GM18505 (cell line): ENCODE measurements around the gene ZNF711.
"Not testable (repeated sequence)": the region's sequence is repeated elsewhere in the genome, so short reads cannot be mapped to it uniquely, and the experiment has no call there.

Experiments used
- ATAC-seq: cut with Tn5 transposase; IDR thresholded peaks from one replicate; pipeline ENCODE4 v1.9.1; 2021; ENCODE audit not compliant: unreplicated experiment
- POLR2A ChIP-seq: IDR thresholded peaks from 4 replicates; pipeline ENCODE4 v1.6.1; 2011; ENCODE audit warnings: borderline replicate concordance; ENCODE audit not compliant: insufficient read depth, insufficient read length; ENCODE audit errors: extremely low read depth

Gene ZNF711

GRCh38 chrX:85243761-85244449 lies at the start of gene ZNF711, which contains the start of gene SATL1:
Gene ZNF711 (plus strand): TSS chrX:85243991. CDS start chrX:85247573, 3,582 bp downstream.
Gene SATL1 (minus strand): TSS chrX:85243779. CDS start chrX:85108968, 134,811 bp downstream.
- peak; percentile 56 for ATAC-seq
- no peak for TF ChIP-seq POLR2A

DNA sequence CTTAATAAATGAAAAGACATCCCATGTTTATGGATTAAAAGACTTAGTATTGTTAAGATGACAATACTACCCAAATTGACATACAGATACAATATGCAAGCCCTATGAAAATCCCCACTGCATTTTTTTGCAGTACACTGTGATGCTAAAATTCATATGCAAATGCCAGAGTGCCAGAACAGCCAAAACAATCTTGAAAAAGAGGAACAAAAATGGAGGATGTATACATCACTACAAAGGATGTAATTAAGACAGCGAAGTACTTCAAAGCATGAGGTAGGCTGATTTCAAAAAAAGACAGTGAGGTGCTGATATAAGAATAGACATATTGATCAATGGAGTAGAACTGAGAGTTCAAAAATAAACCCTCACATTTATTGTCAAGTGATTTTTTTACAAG lies 47.5 kb upstream of the ZNF711 start:
- ATAC-seq: no peak
- no peak for TF ChIP-seq POLR2A

- ATAC-seq: no peak
- no peak for TF ChIP-seq POLR2A
These were observed 40.3 kb upstream of the ZNF711 start for GRCh38 chrX:85203461-85203970.

DNA sequence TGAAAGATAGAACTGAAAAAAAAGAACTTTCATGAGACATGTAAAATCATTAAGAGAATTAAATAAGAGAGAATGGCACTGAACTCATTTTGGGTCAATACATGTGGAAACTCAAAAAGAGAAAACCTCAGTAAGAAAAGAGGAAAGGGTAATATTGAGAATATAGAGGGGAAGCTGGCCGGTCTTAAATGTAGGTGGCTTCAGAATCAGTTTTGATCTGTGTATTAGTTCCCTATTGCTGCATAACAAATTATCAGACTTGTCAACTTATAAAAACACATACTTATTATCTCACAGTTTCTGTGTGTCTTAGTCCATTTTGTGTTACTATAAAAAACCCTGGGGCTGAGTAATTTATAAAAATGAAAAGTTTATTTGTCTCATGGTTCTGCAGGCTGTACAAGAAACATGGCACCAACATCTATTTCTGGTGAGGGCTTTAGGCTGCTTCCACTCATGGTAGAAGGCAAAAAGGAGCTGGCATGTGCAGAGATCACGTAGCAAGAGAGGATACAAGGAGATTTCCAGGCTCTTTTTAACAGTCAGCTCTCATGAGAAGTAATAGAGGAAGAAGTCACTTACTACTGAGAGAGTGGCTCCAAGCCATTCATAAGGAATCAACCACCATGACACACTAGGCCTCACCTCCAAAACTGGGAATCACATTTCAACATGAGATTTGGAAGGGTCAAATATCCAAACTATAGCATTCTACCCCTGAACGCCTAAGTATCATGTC lies 29.8 kb upstream of the ZNF711 start:
- ATAC-seq: no peak
- TF ChIP-seq POLR2A: no peak

DNA sequence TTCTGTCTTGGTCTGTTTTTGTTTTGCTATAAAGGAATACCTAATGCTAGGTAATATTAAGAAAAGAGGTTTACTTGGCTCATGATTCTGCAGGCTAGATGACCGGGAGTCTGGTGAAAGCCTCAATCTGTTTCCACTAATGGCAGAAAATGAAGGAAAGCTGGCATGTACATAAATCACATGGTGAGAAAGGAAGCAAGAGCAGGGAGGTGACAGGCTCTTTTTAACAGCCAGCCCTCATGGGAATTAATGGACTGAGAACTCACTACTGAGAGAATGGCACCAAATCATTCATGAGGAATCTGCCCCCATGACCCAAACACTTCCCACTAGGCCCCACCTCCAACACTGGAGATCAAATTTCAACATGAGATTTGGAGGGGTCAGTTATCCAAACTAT lies 27.8 kb upstream of the ZNF711 start:
- TF ChIP-seq POLR2A: no peak

DNA sequence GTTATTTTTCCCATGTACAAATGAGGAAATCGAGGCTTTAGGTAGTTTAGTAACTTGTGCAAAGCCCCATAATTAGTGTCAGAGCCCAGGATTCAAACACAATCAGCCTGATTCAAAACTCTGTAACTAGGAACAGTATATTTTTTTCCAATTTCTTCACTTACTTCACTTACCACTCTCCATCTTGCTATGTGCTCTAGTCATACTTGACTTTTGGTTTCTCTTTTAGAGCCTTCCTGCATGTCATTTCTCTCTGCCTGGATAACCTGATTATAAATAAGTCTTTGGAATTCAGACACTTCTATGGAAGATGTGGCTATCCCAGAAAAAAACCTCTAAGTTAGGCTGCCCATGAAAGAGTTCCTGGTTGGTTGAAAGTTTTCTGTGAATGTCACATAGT lies 22.4 kb upstream of the ZNF711 start:
- TF ChIP-seq POLR2A: no peak
- no peak for ATAC-seq

More for the DNA sequence above, 27.8 kb upstream of the ZNF711 start:
- no peak for ATAC-seq

- no peak for ATAC-seq
- TF ChIP-seq POLR2A: no peak
These were observed 20.4 kb upstream of the ZNF711 start for GRCh38 chrX:85223359-85223758.

DNA sequence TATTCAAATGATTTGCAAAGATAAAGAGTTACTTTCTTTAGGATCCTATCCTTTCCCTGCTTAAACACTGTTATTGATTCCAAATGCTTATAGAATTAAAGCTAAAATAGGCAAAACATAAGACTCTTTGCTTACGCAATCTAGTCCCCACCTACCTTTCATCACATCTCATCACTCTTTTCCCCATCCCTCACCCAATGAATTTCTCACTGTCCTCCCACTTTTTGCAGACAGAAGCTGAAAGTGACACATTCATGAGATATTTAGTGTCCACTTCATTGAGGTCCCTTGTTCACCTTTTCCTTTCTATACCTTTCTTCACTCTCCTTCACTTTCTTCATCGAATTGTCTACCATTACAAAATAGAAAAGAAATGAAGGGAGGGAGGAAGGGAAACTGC lies 636 bp upstream of the ZNF711 start:
- no peak for TF ChIP-seq POLR2A
- no peak for ATAC-seq

DNA sequence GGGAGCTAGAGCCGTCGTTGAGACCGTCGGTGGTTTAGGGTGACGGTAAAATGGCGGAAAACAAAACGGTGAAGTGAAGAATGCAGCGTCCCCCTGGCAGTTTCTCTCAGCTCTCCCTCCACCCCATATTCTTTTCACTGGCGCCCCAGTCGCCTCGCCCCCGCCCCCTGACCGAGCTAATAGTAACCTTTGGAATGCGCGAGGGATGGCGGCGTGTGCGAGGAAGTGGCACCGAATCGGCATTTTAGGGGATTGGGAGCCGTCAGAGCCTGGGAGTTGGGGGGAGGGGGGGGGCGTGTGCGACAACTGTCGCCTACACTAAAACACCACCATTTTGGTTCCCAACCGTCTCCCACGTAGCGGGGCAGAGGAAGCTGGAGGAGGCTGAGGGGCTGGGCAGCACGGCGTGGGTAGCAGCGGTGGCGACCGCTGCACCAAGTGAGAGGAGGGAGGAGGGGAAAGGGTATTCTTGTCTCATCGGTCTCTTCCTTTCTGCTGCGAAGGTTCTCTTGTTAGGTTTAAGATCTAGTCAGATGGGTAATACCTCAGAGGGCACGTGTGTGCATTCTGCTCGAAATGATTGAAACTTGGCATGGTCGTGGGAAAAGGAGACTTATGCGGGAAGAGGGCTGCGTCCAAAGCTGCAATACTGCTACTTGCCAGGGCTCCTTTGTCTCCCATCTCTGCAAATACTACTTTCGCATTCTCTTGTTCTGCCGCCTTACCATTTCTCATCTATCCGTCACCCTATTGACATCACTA lies 840 bp downstream of the ZNF711 start:
- ATAC-seq: peak; percentile 46
- TF ChIP-seq POLR2A: no peak

DNA sequence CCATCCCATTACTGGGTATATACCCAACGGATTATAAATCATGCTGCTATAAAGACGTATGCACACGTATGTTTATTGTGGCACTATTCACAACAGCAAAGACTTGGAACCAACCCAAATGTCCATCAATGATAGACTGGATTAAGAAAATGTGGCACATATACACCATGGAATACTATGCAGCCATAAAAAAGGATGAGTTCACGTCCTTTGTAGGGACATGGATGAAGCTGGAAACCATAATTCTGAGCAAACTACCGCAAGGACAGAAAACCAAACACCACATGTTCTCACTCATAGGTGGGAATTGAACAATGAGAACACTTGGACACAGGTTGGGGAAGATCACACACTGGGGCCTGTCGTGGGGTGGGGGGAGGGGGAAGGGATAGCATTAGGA lies 41.5 kb downstream of the ZNF711 start:
- not testable (repeated sequence) for ATAC-seq

DNA sequence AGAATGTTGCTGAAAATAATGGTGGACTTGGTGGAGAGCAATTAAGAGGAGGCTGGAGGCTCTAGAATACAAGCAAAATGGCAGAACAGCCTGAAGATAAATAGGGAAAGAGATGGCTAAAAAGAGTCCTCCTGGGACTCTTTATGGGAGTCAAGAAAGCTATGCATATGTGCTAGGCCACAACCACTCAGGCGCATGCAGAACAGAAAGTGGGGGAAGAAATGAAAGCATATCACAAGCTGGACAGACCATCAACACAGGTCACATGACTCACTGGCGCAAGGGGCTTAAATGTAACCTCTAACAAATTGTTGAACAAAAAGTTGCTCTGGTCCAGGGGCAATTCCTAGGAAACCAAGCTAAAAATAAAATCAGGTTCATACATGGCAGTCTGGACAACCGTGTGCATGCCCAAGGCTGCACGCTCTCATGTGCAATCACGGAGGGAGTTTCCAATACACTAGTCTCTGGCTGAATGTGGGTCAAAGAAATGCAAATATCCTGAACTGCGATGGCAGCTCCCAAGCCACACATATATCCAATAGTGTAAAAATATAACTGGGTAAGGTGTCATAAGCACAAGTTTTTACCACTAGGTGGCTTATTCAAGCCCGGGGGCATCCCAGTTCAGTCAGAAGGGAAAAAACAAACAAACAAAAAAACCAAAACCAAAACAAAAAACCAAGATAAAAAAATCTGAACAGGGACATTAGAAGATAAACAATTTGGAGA lies 45.4 kb downstream of the ZNF711 start:
- no peak for TF ChIP-seq POLR2A
- no peak for ATAC-seq

GRCh38 chrX:85303544-85303943 lies 59.8 kb downstream of the ZNF711 start:
- TF ChIP-seq POLR2A: no peak
- peak; percentile 80 for ATAC-seq

DNA sequence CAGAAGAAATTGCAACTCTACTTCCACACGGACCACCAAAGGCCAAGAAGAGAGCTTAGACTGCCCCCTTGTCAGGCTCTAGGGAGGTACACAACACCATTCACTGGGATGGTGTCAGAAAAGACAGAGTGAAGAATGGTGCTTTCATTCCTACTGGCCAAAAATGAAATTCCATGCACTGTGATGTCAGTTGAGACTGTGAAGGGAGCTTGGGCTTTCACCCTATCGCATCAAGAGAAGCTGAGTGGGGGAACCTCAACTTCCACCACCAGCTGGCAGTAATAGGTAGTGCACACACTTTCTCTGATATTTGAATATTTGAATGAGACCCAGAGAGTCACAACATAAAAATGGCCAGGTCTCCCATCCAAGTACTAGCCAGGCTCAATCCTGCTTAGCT lies 65.9 kb downstream of the ZNF711 start:
- TF ChIP-seq POLR2A: no peak

GRCh38 chrX:85311348-85311747 lies 67.6 kb downstream of the ZNF711 start:
- ATAC-seq: not testable (repeated sequence)

More for the DNA sequence above, 65.9 kb downstream of the ZNF711 start:
- no peak for ATAC-seq
